Fibroblast of skin of right biceps (primary cell): ENCODE data around the gene ITFG2.

Experiments used
- DNase-seq: peaks from one replicate; pipeline ENCODE4 v3.0.0-alpha.2; 2013

Gene ITFG2

DNA sequence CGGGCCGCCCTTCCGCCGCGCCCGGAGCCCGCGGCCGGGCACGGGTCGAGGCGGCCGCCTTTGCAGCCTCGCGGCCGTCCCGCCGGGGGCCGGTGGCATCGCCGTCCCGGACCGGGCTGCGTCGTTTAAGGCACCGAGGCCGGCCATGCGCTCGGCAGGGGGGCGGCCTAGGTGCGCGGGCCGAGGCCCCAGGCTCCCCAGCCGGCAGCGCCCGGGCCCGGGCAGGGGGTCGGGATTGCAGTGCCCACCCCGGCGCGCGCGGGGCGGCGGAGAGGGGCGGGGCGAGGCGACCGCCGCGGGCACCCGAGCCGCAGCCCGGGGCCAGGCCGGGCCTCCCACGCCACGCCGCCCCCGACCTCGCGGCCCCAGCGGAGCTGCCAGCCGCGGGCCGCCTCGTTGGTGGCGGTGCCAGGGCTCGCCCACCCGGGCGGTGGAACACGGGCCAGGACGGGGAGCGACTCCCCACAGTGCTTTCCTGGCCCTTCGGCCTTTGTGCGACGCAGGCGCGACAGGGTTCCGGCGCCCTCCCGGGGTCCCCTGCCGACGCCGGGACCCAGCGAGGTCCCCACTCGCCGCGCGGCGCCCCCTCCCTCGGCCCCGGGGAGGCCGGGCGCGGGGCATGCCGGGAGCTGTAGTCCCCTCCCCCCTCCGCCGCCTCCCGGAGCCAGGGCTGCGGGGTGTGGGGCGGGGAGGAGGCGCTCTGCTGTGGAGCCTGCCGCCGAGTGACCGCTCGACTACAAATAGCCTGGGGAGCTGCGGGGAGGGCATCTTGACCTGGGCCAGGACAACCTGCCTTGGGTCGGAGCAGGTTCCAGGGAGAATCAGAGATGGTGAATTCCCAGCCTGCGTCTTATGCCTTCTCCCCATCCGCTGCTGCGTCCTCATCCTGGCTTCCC is 16.9 kb upstream of the ITFG2 start:
- peak; percentile 62 for DNase-seq

DNA sequence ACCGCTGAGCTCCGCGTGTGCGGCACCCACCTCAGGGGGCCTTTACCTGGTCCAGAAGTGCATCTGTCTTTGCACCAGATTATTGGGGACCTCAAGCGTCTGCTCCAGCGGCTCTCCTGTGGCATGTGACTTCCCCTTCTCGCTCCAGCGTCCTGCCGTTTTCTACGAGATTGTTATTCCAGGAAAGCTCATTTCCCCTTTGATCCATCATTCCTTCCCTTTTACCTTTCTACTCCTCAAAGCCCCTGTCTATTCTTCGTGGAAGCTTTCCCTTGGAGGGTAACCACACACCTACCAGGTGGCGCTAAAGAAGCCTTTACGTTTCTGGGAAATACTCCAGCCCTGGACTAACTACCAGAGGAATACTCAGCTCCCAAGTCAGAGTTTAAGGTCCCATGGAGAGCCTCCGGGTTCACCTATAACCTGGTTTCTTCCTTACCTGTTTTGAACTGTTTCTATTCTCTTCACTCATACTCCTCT is 16.2 kb upstream of the ITFG2 start:
- no peak for DNase-seq

DNA sequence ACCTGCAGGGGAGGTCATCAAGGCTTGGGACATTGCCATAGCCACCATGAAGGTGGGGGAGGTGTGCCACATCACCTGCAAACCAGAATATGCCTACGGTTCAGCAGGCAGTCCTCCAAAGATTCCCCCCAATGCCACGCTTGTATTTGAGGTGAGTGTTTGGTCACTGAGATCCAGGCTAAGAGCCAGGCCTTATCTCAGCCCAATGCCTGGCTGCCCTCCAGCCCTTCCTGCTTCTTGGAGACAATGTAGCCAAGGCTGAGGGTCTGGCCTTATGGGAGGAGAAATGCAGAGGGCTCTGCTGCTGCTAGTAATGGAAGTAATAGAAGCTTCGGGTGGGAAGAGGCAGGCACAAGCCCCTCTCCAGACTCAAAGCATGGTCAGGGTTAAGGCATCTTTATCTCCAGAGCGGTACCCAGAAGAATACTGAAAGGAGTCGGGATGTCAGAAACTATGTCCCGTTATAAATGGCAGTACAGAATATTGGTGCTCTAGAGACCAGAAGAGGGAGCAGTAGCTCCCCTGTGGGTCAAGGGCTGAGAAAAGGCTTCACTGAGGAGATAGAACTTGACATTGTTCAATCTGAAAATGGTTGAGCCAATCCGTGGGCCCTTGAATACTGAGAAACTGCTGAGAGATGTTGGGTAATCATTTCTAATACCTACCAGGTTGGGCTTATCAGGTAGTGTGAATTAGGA is 14.6 kb upstream of the ITFG2 start:
- DNase-seq: no peak

DNA sequence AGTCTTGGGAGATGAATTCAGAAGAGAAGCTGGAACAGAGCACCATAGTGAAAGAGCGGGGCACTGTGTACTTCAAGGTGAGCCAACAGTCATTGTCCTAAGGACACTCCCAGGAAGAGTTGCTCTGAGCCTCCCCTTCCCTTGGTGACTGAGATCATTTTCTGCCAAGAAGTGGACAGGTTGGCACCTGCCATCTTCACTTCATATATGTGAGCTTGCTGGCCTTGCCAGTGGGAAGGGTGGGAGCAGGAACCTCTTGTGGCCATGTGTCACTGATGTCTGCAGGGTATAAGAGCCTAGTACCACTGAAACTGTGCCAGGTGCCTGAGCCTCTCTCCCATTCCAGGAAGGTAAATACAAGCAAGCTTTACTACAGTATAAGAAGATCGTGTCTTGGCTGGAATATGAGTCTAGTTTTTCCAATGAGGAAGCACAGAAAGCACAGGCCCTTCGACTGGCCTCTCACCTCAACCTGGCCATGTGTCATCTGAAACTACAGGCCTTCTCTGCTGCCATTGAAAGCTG is 12.4 kb upstream of the ITFG2 start:
- DNase-seq: no peak

DNA sequence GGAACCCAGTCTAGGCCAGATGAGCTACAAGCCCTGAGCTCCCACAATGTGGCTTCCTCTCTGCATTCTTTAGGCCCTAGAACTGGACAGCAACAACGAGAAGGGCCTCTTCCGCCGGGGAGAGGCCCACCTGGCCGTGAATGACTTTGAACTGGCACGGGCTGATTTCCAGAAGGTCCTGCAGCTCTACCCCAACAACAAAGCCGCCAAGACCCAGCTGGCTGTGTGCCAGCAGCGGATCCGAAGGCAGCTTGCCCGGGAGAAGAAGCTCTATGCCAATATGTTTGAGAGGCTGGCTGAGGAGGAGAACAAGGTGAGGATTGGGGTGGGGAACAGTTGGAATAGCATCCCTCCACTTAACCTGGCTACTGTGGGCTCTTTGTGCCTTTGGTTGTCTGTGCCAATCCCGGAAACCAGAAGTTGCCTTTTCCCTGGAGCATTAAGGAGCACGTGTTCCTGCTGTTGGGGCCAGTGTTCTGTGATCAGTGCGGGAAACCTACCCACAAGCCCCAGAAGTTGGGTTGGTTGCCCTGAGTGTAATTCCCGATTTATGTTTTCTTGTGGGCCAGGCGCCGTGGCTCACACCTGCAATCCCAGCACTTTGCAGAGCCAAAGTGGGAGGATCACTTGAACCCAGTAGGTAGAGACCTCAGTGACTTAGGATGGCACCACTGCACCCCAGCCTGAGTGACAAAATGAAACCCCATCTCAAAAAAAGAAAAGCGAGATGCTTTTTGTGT is 11.3 kb upstream of the ITFG2 start:
- DNase-seq: no peak

DNA sequence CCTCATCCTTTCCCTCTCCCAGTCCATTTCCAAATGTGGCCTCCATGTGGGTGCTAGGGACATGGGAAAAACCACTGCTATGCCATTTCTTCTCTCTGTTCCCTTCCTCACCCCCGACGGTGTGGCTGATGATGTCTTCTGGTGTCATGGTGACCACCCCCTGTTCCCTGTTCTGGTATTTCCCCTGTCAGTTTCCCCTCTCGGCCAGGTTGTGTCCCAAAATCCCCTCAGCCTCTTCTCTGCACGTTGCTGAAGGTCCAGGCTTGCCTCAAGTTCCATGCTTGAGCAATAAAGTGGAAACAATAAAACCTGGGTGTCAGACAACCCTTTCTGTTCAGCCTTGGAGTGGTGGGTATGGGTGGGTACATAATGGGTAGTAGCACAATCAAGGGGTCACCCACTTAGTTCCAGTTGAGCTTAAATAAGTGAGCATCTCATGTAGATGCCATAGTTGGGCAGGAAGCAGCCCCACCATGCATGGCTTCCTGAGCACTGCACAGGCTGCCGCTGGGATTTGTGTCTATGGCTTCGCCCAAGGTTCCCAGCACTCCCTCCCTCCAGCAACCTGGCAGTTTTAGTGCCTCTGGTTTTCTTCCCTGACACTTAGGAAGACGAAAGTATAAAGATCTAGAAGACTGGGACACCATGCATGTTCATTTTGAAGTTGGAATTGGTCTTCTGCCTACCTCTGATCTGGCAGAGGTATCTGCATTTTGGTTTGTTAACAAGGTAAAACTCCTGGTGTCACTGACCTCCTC is 8.7 kb upstream of the ITFG2 start:
- DNase-seq: no peak

DNA sequence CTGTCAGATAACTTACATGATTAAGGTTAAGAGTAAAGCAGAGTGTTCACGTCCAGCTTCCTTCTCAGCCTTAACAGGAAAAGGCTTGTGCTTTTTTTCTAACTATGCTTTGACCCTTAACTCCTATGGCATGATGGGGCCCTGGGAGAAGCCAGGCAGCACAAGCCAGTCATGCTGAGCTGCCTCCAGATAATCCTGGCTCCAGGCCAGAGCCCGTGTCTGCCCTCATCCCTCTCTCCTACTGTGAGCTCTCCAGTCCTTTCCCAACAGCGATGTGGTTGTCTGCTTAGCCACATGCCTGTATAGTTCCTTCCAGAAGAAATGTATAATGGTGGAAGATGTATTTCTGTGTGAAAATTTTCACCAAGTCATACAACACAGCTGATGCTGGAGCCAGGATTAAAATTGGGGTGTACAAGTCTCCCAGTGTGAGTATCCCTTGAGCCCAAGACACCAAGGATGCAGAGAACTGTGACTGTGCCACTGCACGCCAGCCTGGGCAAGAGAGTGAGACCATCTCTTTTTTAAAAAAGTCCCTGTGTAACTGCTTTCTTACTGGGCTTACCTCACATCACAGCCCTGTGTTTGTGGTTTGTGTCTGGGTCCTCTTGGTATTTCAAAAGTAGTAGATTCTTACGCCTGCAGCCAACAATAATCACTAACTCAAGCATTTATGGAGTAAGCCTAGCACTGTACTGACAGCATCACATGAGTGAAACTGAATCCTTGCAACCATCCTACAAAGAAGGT is 7.9 kb upstream of the ITFG2 start:
- peak; percentile 34 for DNase-seq

DNA sequence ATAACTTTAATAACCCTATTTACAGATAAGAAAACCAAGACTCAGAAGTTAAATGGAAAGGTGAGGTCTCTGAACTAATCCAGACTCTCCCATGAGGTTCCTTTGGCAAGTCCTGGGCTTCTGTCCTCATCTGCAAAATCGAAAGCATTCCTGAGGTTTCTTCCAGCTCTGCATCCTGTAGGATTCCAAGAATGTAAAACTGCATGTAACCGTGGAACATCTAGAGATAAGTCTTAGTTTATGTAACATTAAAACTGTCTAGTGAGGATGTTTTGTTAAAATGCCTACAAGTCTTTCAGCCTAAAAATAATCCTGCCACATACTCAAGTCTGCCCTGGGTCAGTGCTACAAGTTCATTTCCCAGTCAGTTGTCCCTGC is 7.3 kb upstream of the ITFG2 start:
- peak; percentile 50 for DNase-seq

DNA sequence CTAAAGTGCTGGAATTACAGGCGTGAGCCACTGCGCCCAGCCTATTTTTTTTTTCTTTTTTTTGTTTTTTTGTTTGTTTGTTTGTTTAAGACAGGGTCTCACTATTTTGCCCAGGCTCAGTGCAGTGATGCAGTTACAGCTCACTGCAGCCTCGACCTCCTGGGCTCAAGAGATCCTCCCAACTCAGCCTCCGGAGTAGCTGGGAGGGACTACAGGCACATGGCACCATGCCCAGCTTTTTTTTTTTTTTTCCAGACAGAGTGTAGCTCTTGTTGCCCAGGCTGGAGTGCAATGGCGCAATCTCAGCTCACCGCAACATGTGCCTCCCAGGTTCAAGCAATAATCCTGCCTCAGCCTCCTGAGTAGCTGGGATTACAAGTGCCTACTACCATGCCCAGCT is 5.8 kb upstream of the ITFG2 start:
- no peak for DNase-seq

DNA sequence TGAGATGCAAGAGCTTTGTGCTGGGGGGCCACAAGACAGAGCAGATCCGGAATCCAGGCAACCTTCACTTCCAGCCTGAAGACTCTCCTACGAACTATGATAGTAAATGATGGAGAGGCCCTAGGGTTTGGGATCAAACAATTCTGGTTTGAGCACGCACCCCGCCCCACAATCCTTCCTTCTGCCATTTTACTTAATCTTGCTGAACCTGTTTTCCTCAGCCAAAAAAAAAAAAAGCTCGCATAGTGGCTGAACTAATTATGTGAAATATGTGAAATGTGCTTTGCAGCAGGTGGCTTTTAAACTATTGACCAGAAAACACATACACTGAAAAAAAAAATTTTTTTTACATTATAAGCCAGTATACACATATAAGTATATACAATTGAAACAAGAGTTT is 667 bp upstream of the ITFG2 start:
- no peak for DNase-seq

DNA sequence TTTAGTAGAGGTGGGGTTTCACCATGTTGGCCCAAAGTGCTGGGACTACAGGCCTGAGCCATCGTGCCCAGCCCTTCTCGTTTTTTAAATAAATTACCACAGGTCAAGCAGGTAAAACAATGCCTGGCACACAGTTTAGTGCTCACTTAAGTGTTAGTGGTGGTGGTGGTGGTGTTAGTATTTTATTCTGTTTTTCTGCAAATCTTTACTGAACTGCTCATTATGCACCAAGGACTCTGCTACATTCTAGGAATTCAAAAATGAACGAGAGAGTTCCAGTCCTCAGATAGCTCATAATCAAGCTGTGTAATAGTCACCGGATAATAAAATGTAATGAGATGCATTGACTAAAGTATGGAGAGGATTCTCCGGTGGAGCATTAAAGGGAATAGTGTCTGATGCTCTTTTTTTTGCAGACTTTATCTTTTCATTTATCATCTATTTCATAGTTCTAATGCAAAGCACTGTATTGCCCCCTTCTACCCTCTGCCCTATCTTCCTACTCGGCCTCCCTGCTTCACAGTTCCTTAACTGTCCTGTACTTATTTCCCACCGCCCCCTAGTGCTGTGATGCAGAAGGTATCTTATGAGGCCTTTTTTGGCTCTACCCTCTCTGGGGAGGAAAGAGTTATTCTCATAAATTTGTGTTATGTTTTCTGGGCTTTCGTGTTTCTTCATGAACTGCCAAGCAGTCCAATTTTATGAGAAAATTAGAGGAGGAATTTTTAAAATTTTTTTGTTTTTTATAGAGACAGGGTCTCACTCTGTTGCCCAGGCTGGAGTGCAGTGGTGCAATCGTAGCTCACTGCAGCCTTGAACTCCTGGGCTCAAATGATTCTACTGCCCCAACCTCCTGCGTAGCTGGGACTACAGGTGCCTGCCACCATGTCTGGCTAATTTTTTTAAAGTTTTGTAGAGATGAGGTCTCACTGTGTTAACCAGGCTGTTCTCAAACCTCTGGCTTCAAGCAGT is 1.0 kb downstream of the ITFG2 start:
- peak; percentile 76 for DNase-seq

DNA sequence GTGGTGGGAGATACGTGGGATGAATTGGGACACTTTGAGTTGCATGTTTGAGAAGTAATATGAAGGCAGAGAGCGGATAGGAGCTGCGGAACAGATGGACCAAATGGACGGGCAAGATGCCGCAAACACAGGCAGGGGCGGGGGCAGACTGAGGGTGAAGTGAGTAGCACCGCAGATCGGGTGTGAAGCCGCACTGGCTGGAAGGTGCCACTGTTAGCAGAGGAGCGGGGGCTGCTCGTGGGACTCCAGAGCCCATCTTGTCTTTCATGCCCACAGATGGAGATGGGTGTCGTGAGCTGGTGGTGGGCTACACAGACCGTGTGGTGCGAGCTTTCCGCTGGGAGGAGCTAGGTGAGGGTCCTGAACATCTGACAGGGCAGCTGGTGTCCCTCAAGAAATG is 7.3 kb downstream of the ITFG2 start:
- no peak for DNase-seq

DNA sequence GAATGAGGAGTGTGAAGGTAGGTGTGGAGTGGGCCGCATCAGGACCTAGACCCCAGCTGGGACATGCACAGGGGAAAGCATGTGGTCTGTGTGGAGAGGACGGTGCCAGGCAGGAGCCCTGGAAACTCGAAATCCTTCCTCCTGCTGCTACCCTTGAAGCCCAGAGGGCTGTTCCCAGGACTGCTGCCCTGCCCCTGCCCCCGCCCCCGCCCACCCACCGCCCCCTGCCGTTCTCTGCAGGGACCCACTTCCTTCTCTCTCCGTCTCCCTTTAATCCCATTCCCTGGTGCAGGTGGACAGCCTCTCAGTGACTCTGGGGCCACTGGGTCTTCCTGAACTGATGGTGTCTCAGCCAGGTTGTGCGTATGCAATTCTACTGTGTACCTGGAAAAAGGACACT is 8.0 kb downstream of the ITFG2 start:
- DNase-seq: no peak

DNA sequence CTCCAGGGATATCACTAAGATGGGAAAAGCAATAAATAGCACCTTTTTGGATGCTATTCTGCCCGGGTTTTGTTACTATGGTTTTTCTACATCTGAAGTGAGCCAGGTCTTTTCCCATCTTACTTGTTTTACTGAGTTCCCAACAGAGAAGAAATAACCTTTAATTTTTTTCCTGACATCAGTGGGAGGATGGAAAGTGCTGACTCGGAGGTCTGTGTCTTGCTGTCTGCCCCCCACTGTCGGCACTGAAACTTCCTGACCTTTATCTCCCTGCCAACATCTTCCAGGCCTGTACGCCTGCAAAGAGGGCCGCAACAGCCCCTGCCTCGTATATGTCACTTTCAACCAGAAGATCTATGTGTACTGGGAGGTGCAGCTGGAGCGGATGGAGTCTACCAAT is 11.0 kb downstream of the ITFG2 start:
- no peak for DNase-seq

DNA sequence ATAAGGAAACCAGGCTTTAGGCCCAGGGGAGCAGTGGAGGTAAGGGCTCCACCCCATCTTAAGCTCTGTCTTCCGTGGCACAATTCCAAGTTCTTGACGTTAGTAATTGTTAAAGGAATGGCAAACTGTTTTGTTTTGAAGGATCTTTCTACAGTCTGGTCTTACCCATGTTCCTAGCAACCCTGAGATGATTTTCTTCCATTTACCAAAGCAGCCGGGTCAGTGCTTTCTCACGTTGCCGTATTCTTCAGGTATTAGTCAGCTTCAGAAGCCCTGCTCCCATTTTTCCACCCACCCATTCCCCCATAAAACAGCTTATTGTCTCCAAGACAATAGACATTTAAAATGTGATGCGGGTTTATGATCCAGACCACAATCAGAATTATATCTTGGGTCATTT is 12.1 kb downstream of the ITFG2 start:
- no peak for DNase-seq

DNA sequence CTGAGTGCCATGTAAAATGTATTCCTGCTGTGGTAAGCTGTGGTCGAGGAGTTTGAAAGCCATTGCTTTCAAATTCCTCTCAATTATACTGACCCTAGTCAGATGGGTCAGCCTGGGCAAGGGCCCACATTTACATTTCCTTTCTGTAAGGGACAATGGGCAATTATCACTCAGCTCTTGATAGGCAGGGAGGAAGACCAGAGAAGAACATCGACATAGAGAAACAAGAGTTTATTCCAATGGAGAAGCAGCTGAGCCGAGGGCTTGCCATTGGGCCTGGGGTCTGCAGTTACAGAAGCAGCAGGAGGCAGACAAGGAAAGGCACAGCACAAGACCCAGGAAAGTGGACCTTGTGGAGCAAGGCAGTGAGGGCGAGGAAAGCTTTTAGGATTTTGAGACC is 12.7 kb downstream of the ITFG2 start:
- no peak for DNase-seq

DNA sequence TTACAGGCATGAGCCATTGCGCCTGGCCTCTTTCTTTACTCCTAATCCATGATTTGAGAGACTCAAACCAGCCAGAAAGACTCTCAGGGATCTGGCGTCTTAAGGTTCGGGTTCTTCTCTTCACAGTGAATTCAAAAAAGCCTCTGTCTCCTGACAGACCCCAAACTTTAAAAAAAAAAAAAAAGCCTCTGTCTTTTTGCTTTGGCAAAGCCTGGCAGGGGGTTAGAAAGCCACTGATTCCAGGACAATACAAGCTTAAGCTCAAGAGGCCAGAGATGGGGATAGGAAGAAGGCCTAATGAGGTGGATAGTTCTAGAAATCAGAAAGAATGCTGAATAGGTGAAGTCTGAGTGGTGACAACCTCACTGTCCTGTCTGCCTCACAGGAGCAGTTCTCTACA is 13.6 kb downstream of the ITFG2 start:
- DNase-seq: no peak

DNA sequence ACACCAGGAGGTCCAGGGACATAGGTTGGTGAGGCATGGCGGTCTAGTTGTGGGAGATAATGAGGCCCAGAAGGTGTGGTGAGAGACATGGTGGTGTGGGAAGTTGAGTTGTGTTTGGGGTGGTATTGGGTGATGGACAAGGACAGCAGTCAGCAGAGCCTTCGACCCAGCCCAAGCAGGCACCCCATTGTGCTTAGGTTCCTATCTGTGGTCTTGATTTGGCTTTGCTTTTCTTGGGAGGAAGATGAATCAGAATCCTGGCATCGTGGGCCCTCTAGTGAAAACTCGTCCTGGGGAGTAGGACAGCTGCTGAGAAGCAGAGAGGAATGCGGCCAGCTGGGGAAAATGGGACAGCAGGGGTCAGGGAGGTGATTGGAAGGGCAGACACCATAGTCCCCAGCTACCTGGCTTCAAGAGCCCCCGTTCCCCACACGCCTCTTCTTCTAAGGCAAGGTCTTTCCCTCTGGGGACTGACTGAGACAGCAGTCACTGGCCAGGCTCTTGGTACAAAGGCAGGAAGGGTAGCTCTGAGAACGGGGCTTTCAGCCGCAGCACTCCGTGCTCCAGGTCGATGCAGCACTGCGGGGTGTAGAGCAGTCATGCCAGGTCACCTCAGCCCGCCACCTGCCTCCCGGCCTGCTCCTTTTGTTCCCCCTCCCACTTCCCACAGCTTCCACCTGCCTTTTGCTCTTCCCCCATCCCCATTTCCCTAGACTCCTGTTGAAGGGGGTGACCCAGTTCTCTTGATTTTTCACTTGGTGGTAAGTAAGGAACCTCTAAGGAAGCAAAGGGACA is 14.4 kb downstream of the ITFG2 start:
- DNase-seq: no peak

DNA sequence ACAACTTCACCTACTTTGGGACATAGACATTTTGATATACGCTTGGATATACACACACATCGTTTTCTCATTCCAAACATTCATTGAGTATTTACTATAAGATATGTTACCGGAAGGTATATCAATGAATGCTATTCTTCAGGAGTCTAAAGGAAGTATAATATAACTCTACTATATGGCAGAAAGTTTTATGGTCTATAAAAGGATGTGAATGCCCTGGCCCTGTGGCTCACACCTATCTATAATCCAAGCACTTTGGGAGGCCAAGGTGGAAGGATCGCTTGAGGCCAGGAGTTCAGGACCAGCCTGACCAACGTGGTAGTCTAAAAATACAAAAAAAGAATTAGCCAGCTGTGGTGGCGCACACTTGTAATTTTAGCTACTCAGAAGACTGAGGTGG is 16.8 kb downstream of the ITFG2 start:
- DNase-seq: no peak
